CD14-positive monocyte (primary cell): Measurements from ENCODE around the gene FBN1. TPM values are rescaled to one million over a fixed set of nuclear protein-coding genes. Genes with fewer than 3 reads are reported as not detected.

Source experiments
- DNase-seq, 3 donors: peaks; one replicate each; pipeline ENCODE4 v3.0.0-alpha.2; 2011 to 2022
- H2AFZ ChIP-seq: 2 replicates; pipeline ENCODE4 v1.6.0; 2012; ENCODE audit warnings: mild to moderate bottlenecking, low read depth, low read length, inconsistent platforms; ENCODE audit not compliant: insufficient read depth, poor library complexity, severe bottlenecking
- H3K27ac ChIP-seq, 2 donors: 1 replicate in 1 of 2; 2 replicates in 1 of 2; pipeline ENCODE4 v1.5.1; 2012 to 2013; ENCODE audit warnings: low read length in 2 of 2, control low read depth in 1 of 2, inconsistent platforms in 1 of 2, low read depth in 1 of 2, mild to moderate bottlenecking in 1 of 2
- H3K27me3 ChIP-seq, 2 donors: one replicate each; pipeline versions ENCODE4 v1.6.0 to v1.6.1; 2011 to 2013; ENCODE audit warnings: low read length in 2 of 2; ENCODE audit not compliant: control insufficient read depth in 2 of 2, insufficient read depth in 2 of 2
- H3K36me3 ChIP-seq, 2 donors: replicated peaks in 1 of 2; 1 replicate in 1 of 2; 2 replicates in 1 of 2; pipeline versions ENCODE4 v1.5.1 to v1.6.1; 2012 to 2013; ENCODE audit warnings: low read length in 2 of 2, control low read depth in 1 of 2, inconsistent platforms in 1 of 2, mild to moderate bottlenecking in 1 of 2; ENCODE audit not compliant: insufficient read depth in 2 of 2, control insufficient read depth in 1 of 2
- H3K4me1 ChIP-seq, 2 donors: 1 replicate in 1 of 2; 2 replicates in 1 of 2; pipeline versions ENCODE4 v1.5.1 to v1.6.1; 2012 to 2013; ENCODE audit warnings: low read length in 2 of 2, control low read depth in 1 of 2, inconsistent platforms in 1 of 2, mild to moderate bottlenecking in 1 of 2, moderate library complexity in 1 of 2; ENCODE audit not compliant: insufficient read depth in 2 of 2, control insufficient read depth in 1 of 2
- H3K4me2 ChIP-seq: replicated peaks from 2 replicates; pipeline ENCODE3; 2012; ENCODE audit warnings: low read length, moderate library complexity, mild to moderate bottlenecking; ENCODE audit not compliant: poor library complexity, severe bottlenecking; ENCODE audit errors: extremely low read depth
- H3K4me3 ChIP-seq, 3 experiments: fragments of 200-600 bp in 1 of 3; sonication (generic) in 1 of 3; replicated peaks in 1 of 3; 1 replicate in 2 of 3; 2 replicates in 1 of 3; pipeline ENCODE4 v1.5.1; 2011 to 2013; ENCODE audit warnings: low read length in 3 of 3, mild to moderate bottlenecking in 3 of 3, control low read depth in 2 of 3, low read depth in 2 of 3, inconsistent platforms in 1 of 3, moderate library complexity in 1 of 3
- H3K79me2 ChIP-seq: 2 replicates; pipeline ENCODE4 v1.6.0; 2012; ENCODE audit warnings: mild to moderate bottlenecking, control low read depth, inconsistent platforms, low read length, moderate library complexity; ENCODE audit not compliant: insufficient read depth
- H3K9ac ChIP-seq: 2 replicates; pipeline ENCODE4 v1.6.0; 2017; ENCODE audit warnings: low read length, mild to moderate bottlenecking; ENCODE audit not compliant: insufficient read depth, poor library complexity, severe bottlenecking
- H3K9me3 ChIP-seq, 2 donors: replicated peaks in 1 of 2; 1 replicate in 1 of 2; 2 replicates in 1 of 2; pipeline versions ENCODE4 v1.5.1 to v1.6.1; 2012 to 2013; ENCODE audit warnings: low read length in 2 of 2, control low read depth in 1 of 2; ENCODE audit not compliant: control insufficient read depth in 1 of 2, insufficient read depth in 1 of 2
- H4K20me1 ChIP-seq: 2 replicates; pipeline ENCODE4 v1.6.0; 2012; ENCODE audit warnings: mild to moderate bottlenecking, low read length, control low read depth, moderate library complexity; ENCODE audit not compliant: insufficient read depth
- H3K27ac Mint-ChIP-seq, 7 donors: one replicate each; pipeline ENCODE4 v1.8.0; 2020; ENCODE audit warnings: mild to moderate bottlenecking in 7 of 7, mixed read lengths in 7 of 7, moderate library complexity in 6 of 7, inconsistent platforms in 2 of 7
- H3K27me3 Mint-ChIP-seq, 3 donors: one replicate each; pipeline ENCODE4 v1.8.0; 2021 to 2022; ENCODE audit warnings: low read depth in 3 of 3, mild to moderate bottlenecking in 3 of 3, mixed read lengths in 3 of 3, moderate library complexity in 3 of 3, inconsistent platforms in 1 of 3
- H3K36me3 Mint-ChIP-seq, 2 donors: one replicate each; pipeline ENCODE4 v1.8.0; 2020; ENCODE audit warnings: mixed read lengths in 2 of 2, inconsistent platforms in 1 of 2, mild to moderate bottlenecking in 1 of 2
- H3K4me1 Mint-ChIP-seq: one replicate; pipeline ENCODE4 v1.8.0; 2020; ENCODE audit warnings: mild to moderate bottlenecking, mixed read lengths
- H3K4me3 Mint-ChIP-seq, 2 donors: one replicate each; pipeline ENCODE4 v1.8.0; 2020; ENCODE audit warnings: mild to moderate bottlenecking in 2 of 2, mixed read lengths in 2 of 2, moderate library complexity in 1 of 2
- H3K9me3 Mint-ChIP-seq, 7 donors: one replicate each; pipeline ENCODE4 v1.8.0; 2020 to 2022; ENCODE audit warnings: mixed read lengths in 7 of 7, mild to moderate bottlenecking in 6 of 7, moderate library complexity in 6 of 7, inconsistent platforms in 2 of 7
- WGBS: methylation state at CpG from one replicate; pipeline ENCODE4 v1.1.5; 2013; ENCODE audit warnings: missing lambda C conversion rate; ENCODE audit not compliant: insufficient coverage; 5-methylcytosine and 5-hydroxymethylcytosine counted together
- intact Hi-C, 2 donors: fragments of 100-400 bp; cut with micrococcal nuclease; formaldehyde crosslinking; loops; one replicate each; pipeline versions ENCODE4 v1.15.0 to v1.15.1; 2023
- polyA plus RNA-seq, 3 donors: library from polyadenylated mRNA; depleted of rRNA in 1 of 3; unstranded in 2 of 3; stranded (reverse) in 1 of 3; fragments of 300-500 nt in 2 of 3; fragments of >200 nt in 1 of 3; fragmentation: Illumina TruSeq in 2 of 3; gene quantifications; 1 replicate in 2 of 3; 2 replicates in 1 of 3; pipeline ENCODE4 v1.2.3, GENCODE V29; 2012 to 2021
- TF ChIP-seq, protein P1 (sequence below): fragments of 200-600 bp; IDR thresholded peaks from one replicate; pipeline ENCODE4 v1.8.0; 2022; ENCODE audit warnings: antibody characterized with exemption, mild to moderate bottlenecking

FBN1 gene
- polyA plus RNA-seq, 3 donors, result 0.29 TPM; not detected in 2

DNA sequence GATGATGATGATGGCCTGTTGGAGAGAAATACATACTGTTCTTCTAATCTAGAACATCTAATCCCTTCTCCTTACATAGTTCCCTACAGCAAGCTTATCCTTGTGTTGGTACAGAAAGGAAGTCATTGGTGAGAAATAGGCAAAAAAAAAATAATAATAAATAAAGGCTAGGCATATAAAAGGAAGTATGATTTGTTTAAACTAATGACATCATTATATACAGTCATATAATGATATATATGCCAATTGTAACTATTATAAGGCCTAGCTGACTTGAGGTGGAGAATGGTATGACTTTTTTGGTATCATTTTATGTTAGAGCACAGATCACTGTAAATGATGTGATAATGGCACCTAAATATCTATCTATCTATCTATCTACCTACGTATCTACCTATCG is 171.8 kb downstream of the FBN1 start:
- intact Hi-C loops, result no loop called here
- H3K36me3 Mint-ChIP-seq, result no peaks in the 10 kb centered on the region
- no peaks in the 10 kb centered on the region for H3K36me3 ChIP-seq
- H3K4me1 ChIP-seq, result peaks cover 6 to 8% of the 10 kb centered on the region in 2 donors
- no peak overlapping the region for H3K27ac Mint-ChIP-seq
- no peaks in the 10 kb centered on the region for H3K27me3 ChIP-seq
- H3K9me3 ChIP-seq, result no peaks in the 10 kb centered on the region
- DNase-seq, result no peak
- H3K9ac ChIP-seq, result no peak overlapping the region
- H3K4me3 ChIP-seq, result no peak overlapping the region
- no peak overlapping the region for H3K4me2 ChIP-seq
- WGBS, result 90% methylated on average over 2 of the region's 2 CpGs
- H3K27me3 Mint-ChIP-seq, result no peaks in the 10 kb centered on the region
- no peak overlapping the region for H3K27ac ChIP-seq
- H3K4me1 Mint-ChIP-seq, result peaks cover 8% of the 10 kb centered on the region
- H2AFZ ChIP-seq, result no peak overlapping the region
- H3K79me2 ChIP-seq, result no peaks in the 10 kb centered on the region
- no peaks in the 10 kb centered on the region for H4K20me1 ChIP-seq
- TF ChIP-seq, protein P1, sequence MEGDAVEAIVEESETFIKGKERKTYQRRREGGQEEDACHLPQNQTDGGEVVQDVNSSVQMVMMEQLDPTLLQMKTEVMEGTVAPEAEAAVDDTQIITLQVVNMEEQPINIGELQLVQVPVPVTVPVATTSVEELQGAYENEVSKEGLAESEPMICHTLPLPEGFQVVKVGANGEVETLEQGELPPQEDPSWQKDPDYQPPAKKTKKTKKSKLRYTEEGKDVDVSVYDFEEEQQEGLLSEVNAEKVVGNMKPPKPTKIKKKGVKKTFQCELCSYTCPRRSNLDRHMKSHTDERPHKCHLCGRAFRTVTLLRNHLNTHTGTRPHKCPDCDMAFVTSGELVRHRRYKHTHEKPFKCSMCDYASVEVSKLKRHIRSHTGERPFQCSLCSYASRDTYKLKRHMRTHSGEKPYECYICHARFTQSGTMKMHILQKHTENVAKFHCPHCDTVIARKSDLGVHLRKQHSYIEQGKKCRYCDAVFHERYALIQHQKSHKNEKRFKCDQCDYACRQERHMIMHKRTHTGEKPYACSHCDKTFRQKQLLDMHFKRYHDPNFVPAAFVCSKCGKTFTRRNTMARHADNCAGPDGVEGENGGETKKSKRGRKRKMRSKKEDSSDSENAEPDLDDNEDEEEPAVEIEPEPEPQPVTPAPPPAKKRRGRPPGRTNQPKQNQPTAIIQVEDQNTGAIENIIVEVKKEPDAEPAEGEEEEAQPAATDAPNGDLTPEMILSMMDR, result no peak
- no peak overlapping the region for H3K4me3 Mint-ChIP-seq
- peaks cover 0 to 7% (median 0%) of the 10 kb centered on the region in 7 donors for H3K9me3 Mint-ChIP-seq

DNA sequence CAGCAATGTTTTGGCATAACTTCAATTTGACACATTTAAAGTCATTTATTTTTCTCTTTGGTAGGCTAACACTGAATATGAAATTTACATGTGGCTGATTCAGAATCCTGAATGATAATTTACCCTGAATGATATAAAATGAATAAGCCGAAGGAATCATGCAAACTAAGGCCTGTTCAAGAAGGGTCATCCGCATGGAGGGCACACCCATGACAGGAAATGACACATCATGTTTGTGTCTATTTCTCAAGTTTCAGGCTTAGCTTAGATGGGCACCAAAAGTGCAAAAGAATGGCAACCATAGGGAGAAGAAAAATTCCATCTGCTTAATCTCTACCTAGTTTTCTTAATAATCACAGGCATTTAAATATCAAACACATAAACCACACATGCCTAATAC is 172.8 kb downstream of the FBN1 start:
- H3K9me3 Mint-ChIP-seq, result peaks cover 0 to 7% (median 0%) of the 10 kb centered on the region in 7 donors
- Histone ChIP-seq H3K36me3 (no peaks in the 10 kb centered on the region), H3K9ac (no peak overlapping the region), H2AFZ (no peak overlapping the region), H3K9me3 (no peaks in the 10 kb centered on the region), H4K20me1 (no peaks in the 10 kb centered on the region), H3K27me3 (no peaks in the 10 kb centered on the region), H3K4me3 (peak overlapping the region in 1 of 3 experiments; percentile 7), H3K4me1 (peaks cover 6 to 8% of the 10 kb centered on the region in 2 donors), H3K27ac (no peak overlapping the region), H3K79me2 (no peaks in the 10 kb centered on the region), H3K4me2 (no peak overlapping the region)
- peak; percentile 3 to 38 (median 4) for DNase-seq
- peaks cover 8% of the 10 kb centered on the region for H3K4me1 Mint-ChIP-seq
- WGBS, result no CpG with 5 or more reads among the region's 2 CpGs
- H3K27ac Mint-ChIP-seq, result peak overlapping the region in 4 of 7 donors; percentile 18 to 82 (median 44)
- intact Hi-C loops, result no loop called here
- no peak overlapping the region for H3K4me3 Mint-ChIP-seq
- TF ChIP-seq, protein P1, result no peak
- H3K36me3 Mint-ChIP-seq, result no peaks in the 10 kb centered on the region
- no peaks in the 10 kb centered on the region for H3K27me3 Mint-ChIP-seq
